GM12872 (cell line): ENCODE data around the gene TBL1X.

Experiments used
- CTCF ChIP-seq: IDR thresholded peaks from 3 replicates; pipeline ENCODE4 v1.5.1; 2011; ENCODE audit warnings: low read depth, mild to moderate bottlenecking, low read length, moderate library complexity; ENCODE audit not compliant: insufficient read depth

Gene TBL1X

GRCh38 chrX:9634551-9634950 lies 169.7 kb downstream of the TBL1X start:
- no peak for TF ChIP-seq CTCF

GRCh38 chrX:9635368-9635767 lies 170.5 kb downstream of the TBL1X start:
- TF ChIP-seq CTCF = no peak

GRCh38 chrX:9635803-9636202 lies 170.9 kb downstream of the TBL1X start:
- TF ChIP-seq CTCF = no peak

- no peak for TF ChIP-seq CTCF
These were observed 174.0 kb downstream of the TBL1X start for GRCh38 chrX:9638871-9639270.

- no peak for TF ChIP-seq CTCF
These were observed 177.6 kb downstream of the TBL1X start for GRCh38 chrX:9642270-9642995.

- TF ChIP-seq CTCF = no peak
These were observed 178.9 kb downstream of the TBL1X start for GRCh38 chrX:9643807-9644206.

GRCh38 chrX:9644335-9644734 lies 179.5 kb downstream of the TBL1X start:
- TF ChIP-seq CTCF = no peak
